Mesendoderm (in vitro differentiated cells): ENCODE measurements around the gene DNASE1L3.
A peak's percentile ranks its signal among the peaks of the same experiment; 100 is the strongest.

Source experiments
- DNase-seq: peaks from one replicate; pipeline ENCODE4 v3.0.0; 2013
- H2AK5ac ChIP-seq: 2 replicates; pipeline ENCODE4 v1.6.1; 2013; ENCODE audit warnings: low read length, inconsistent platforms
- H2BK120ac ChIP-seq: 2 replicates; pipeline ENCODE4 v1.6.1; 2013; ENCODE audit warnings: low read depth, mild to moderate bottlenecking, low read length, moderate library complexity, mixed read lengths
- H2BK15ac ChIP-seq: replicated peaks from 2 replicates; pipeline ENCODE4 v1.6.1; 2013; ENCODE audit warnings: low read depth, mild to moderate bottlenecking, moderate library complexity
- H2BK5ac ChIP-seq: 2 replicates; pipeline ENCODE4 v1.6.1; 2013; ENCODE audit warnings: low read length, inconsistent platforms
- H3K18ac ChIP-seq: 2 replicates; pipeline ENCODE4 v1.6.1; 2013; ENCODE audit warnings: mild to moderate bottlenecking, low read length, mixed read lengths
- H3K23ac ChIP-seq: one replicate; pipeline ENCODE4 v1.6.1; 2013; ENCODE audit warnings: low read length
- H3K27ac ChIP-seq: 2 replicates; pipeline ENCODE4 v1.5.1; 2013; ENCODE audit warnings: low read depth, mild to moderate bottlenecking, inconsistent platforms, low read length, moderate library complexity
- H3K27me3 ChIP-seq: 2 replicates; pipeline ENCODE4 v1.6.1; 2013; ENCODE audit warnings: low read length, control low read depth, mild to moderate bottlenecking, inconsistent platforms; ENCODE audit not compliant: insufficient read depth, poor library complexity
- H3K36me3 ChIP-seq: 2 replicates; pipeline ENCODE4 v1.6.1; 2013; ENCODE audit warnings: low read length, inconsistent platforms; ENCODE audit not compliant: control insufficient read depth, insufficient read depth
- H3K4ac ChIP-seq: one replicate; pipeline ENCODE4 v1.6.1; 2013; ENCODE audit warnings: low read depth, mild to moderate bottlenecking, low read length, moderate library complexity
- H3K4me1 ChIP-seq: 2 replicates; pipeline ENCODE4 v1.6.1; 2013; ENCODE audit warnings: low read depth, low read length, inconsistent platforms; ENCODE audit not compliant: control insufficient read depth
- H3K4me2 ChIP-seq: 2 replicates; pipeline ENCODE4 v1.6.1; 2013; ENCODE audit warnings: low read length
- H3K4me3 ChIP-seq: 2 replicates; pipeline ENCODE4 v1.5.1; 2013; ENCODE audit warnings: mild to moderate bottlenecking, low read length
- H3K56ac ChIP-seq: one replicate; pipeline ENCODE4 v1.6.1; 2013; ENCODE audit warnings: low read length
- H3K79me1 ChIP-seq: 2 replicates; pipeline ENCODE4 v1.6.1; 2013; ENCODE audit warnings: low read length, inconsistent platforms
- H3K79me2 ChIP-seq: 2 replicates; pipeline ENCODE4 v1.6.1; 2013; ENCODE audit warnings: mild to moderate bottlenecking, low read length; ENCODE audit not compliant: control insufficient read depth, insufficient read depth
- H3K9ac ChIP-seq: 2 replicates; pipeline ENCODE4 v1.6.1; 2013; ENCODE audit warnings: low read length, inconsistent platforms
- H4K5ac ChIP-seq: one replicate; pipeline ENCODE4 v1.6.1; 2013; ENCODE audit warnings: low read length
- H4K8ac ChIP-seq: one replicate; pipeline ENCODE4 v1.6.1; 2013; ENCODE audit warnings: low read depth, mild to moderate bottlenecking, control low read depth, low read length, moderate library complexity
- WGBS: extraction: QIAGEN DNeasy Blood & Tissue Kit; methylation state at CpG from one replicate; pipeline ENCODE4 v1.1.7; 2013; ENCODE audit warnings: low lambda C conversion rate, missing lambda C conversion rate; ENCODE audit not compliant: insufficient coverage; ENCODE audit errors: extremely low coverage; 5-methylcytosine and 5-hydroxymethylcytosine counted together

The DNASE1L3 gene

DNA sequence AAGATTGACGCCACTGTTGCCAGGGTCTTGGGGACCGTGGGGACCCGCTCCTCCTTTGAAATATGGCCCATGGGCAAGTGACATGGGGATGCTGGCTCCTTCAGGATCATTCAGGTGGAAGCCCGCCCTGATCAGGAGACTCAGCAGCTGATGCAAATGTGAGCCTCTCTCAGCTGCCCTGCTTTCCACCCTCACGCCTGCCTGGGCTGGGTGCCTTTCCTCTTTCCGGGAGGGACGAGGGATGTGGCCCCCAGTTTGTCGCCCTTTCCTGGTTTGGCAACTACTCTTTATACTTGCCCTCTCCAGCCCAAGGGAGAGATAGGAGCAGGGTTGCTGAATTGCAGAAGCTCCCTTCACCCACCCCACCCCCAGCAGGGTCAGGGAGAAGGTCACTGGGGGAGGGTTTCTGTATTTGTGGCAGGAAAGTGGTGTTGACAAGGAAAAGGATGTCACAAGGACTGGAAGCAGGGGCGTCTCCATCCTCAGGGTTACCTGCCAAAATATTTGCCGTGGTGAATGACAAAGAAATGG is 21.8 kb downstream of the DNASE1L3 start:
- Histone ChIP-seq H2AK5ac (no peak overlapping the region), H3K36me3 (no peaks in the 10 kb centered on the region), H3K79me2 (no peaks in the 10 kb centered on the region), H2BK5ac (no peak overlapping the region), H3K27ac (no peak overlapping the region), H4K5ac (no peak overlapping the region), H4K8ac (no peak overlapping the region), H2BK15ac (no peak overlapping the region), H3K56ac (peak overlapping the region; percentile 44), H3K4me2 (no peak overlapping the region), H3K79me1 (no peaks in the 10 kb centered on the region), H3K23ac (no peak overlapping the region), H3K9ac (no peak overlapping the region), H3K18ac (no peak overlapping the region), H3K4ac (no peak overlapping the region), H2BK120ac (no peak overlapping the region), H3K27me3 (no peaks in the 10 kb centered on the region), H3K4me1 (no peaks in the 10 kb centered on the region), H3K4me3 (no peak overlapping the region)
- DNase-seq, result no peak
- no CpG with 5 or more reads among the region's 10 CpGs for WGBS

DNA sequence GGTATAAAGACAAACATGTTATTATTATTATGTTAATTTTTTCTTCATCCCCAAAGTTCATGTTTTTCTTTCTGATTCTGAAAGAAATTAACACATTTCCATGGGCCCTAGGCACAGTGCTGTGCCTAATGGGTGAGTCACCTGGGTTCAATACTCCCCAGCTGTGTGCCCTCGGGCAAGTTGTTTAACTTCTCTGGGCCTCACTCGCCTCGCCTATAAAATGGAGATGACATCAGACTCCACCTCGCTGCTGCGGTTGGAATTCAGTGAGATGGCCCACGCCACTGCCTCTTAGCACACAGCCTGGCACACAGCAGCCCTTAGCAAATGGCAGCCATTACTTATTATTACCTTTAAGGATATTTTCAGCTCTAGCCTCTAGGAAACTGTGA is 22.6 kb downstream of the DNASE1L3 start:
- Histone ChIP-seq H3K56ac (no peak overlapping the region), H3K4ac (no peak overlapping the region), H4K5ac (no peak overlapping the region), H3K23ac (no peak overlapping the region), H3K27ac (no peak overlapping the region), H3K4me1 (no peaks in the 10 kb centered on the region), H3K79me2 (no peaks in the 10 kb centered on the region), H2BK5ac (no peak overlapping the region), H2AK5ac (no peak overlapping the region), H3K4me2 (no peak overlapping the region), H3K18ac (no peak overlapping the region), H4K8ac (no peak overlapping the region), H3K4me3 (no peak overlapping the region), H3K27me3 (no peaks in the 10 kb centered on the region), H3K9ac (no peak overlapping the region), H2BK120ac (no peak overlapping the region), H2BK15ac (no peak overlapping the region), H3K36me3 (no peaks in the 10 kb centered on the region), H3K79me1 (no peaks in the 10 kb centered on the region)
- WGBS, result no CpG with 5 or more reads among the region's 6 CpGs
- peak; percentile 63 for DNase-seq

- H3K56ac ChIP-seq, result no peak overlapping the region
- no peak overlapping the region for H3K4ac ChIP-seq
- H3K27me3 ChIP-seq, result no peaks in the 10 kb centered on the region
- H4K5ac ChIP-seq, result no peak overlapping the region
- H3K36me3 ChIP-seq, result no peaks in the 10 kb centered on the region
- H2BK5ac ChIP-seq, result no peak overlapping the region
- no peak for DNase-seq
- WGBS, result no CpG with 5 or more reads among the region's 7 CpGs
- no peak overlapping the region for H3K18ac ChIP-seq
- H3K4me3 ChIP-seq, result no peak overlapping the region
- no peak overlapping the region for H3K4me2 ChIP-seq
- no peak overlapping the region for H2AK5ac ChIP-seq
- H3K23ac ChIP-seq, result no peak overlapping the region
- no peak overlapping the region for H3K27ac ChIP-seq
- no peak overlapping the region for H2BK120ac ChIP-seq
- H3K79me2 ChIP-seq, result no peaks in the 10 kb centered on the region
- H4K8ac ChIP-seq, result no peak overlapping the region
- H2BK15ac ChIP-seq, result no peak overlapping the region
- no peaks in the 10 kb centered on the region for H3K4me1 ChIP-seq
- no peak overlapping the region for H3K9ac ChIP-seq
- no peaks in the 10 kb centered on the region for H3K79me1 ChIP-seq
Measured at GRCh38 chr3:58184982-58185360, 25.8 kb downstream of the DNASE1L3 start.

- H4K8ac ChIP-seq, result no peak overlapping the region
- H3K23ac ChIP-seq, result no peak overlapping the region
- no peak overlapping the region for H3K18ac ChIP-seq
- H3K4ac ChIP-seq, result no peak overlapping the region
- no peak overlapping the region for H3K4me2 ChIP-seq
- no peak overlapping the region for H3K9ac ChIP-seq
- H2BK15ac ChIP-seq, result no peak overlapping the region
- no peaks in the 10 kb centered on the region for H3K79me2 ChIP-seq
- H3K4me1 ChIP-seq, result no peaks in the 10 kb centered on the region
- no peaks in the 10 kb centered on the region for H3K79me1 ChIP-seq
- no peak overlapping the region for H2BK5ac ChIP-seq
- H3K27me3 ChIP-seq, result no peaks in the 10 kb centered on the region
- DNase-seq, result no peak
- no peak overlapping the region for H3K4me3 ChIP-seq
- no peak overlapping the region for H2AK5ac ChIP-seq
- H2BK120ac ChIP-seq, result no peak overlapping the region
- no peaks in the 10 kb centered on the region for H3K36me3 ChIP-seq
- H4K5ac ChIP-seq, result no peak overlapping the region
- H3K27ac ChIP-seq, result no peak overlapping the region
- WGBS, result no CpG with 5 or more reads among the region's 11 CpGs
- H3K56ac ChIP-seq, result no peak overlapping the region
Measured at GRCh38 chr3:58184309-58184981, 26.3 kb downstream of the DNASE1L3 start.

DNA sequence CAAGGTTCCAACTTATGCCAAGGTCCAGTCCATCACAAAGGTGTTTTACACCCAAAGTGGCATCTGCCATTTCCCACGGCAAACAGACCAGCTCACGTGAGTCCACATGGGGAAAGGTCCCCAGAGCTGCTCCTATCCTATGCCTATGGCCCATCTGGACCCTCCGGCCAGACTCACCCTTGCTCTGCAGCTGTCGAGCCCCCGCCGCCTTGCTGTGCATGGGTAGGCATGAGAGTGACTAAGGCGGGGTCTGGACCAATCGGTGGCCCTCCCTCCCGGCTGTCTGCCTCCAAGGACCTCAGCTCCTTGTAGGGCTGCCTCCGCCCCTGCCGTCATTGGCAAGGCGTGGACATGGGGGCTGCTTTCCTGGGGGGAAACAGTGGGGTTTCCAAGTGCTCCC is 26.9 kb downstream of the DNASE1L3 start:
- H3K4me1 ChIP-seq, result no peaks in the 10 kb centered on the region
- H3K23ac ChIP-seq, result no peak overlapping the region
- H3K79me2 ChIP-seq, result no peaks in the 10 kb centered on the region
- H3K27me3 ChIP-seq, result no peaks in the 10 kb centered on the region
- H4K5ac ChIP-seq, result no peak overlapping the region
- H2BK120ac ChIP-seq, result no peak overlapping the region
- no peaks in the 10 kb centered on the region for H3K79me1 ChIP-seq
- H4K8ac ChIP-seq, result no peak overlapping the region
- no peak overlapping the region for H3K4me2 ChIP-seq
- DNase-seq, result no peak
- no peak overlapping the region for H2BK5ac ChIP-seq
- H3K4me3 ChIP-seq, result no peak overlapping the region
- no peak overlapping the region for H3K27ac ChIP-seq
- H3K56ac ChIP-seq, result no peak overlapping the region
- H2AK5ac ChIP-seq, result no peak overlapping the region
- H3K18ac ChIP-seq, result no peak overlapping the region
- H3K36me3 ChIP-seq, result no peaks in the 10 kb centered on the region
- no peak overlapping the region for H3K4ac ChIP-seq
- WGBS, result no CpG with 5 or more reads among the region's 12 CpGs
- H2BK15ac ChIP-seq, result no peak overlapping the region
- no peak overlapping the region for H3K9ac ChIP-seq

- no peaks in the 10 kb centered on the region for H3K36me3 ChIP-seq
- H2BK15ac ChIP-seq, result no peak overlapping the region
- no peak overlapping the region for H3K56ac ChIP-seq
- no CpG with 5 or more reads among the region's 1 CpG for WGBS
- H3K18ac ChIP-seq, result no peak overlapping the region
- H3K4me3 ChIP-seq, result no peak overlapping the region
- no peak overlapping the region for H3K9ac ChIP-seq
- H2BK120ac ChIP-seq, result no peak overlapping the region
- no peak overlapping the region for H3K4ac ChIP-seq
- no peak overlapping the region for H2AK5ac ChIP-seq
- no peaks in the 10 kb centered on the region for H3K27me3 ChIP-seq
- no peak for DNase-seq
- no peak overlapping the region for H3K4me2 ChIP-seq
- H3K4me1 ChIP-seq, result no peaks in the 10 kb centered on the region
- no peak overlapping the region for H4K8ac ChIP-seq
- no peak overlapping the region for H3K27ac ChIP-seq
- no peak overlapping the region for H4K5ac ChIP-seq
- no peaks in the 10 kb centered on the region for H3K79me1 ChIP-seq
- no peak overlapping the region for H2BK5ac ChIP-seq
- no peaks in the 10 kb centered on the region for H3K79me2 ChIP-seq
- no peak overlapping the region for H3K23ac ChIP-seq
Measured at GRCh38 chr3:58183221-58183620, 27.6 kb downstream of the DNASE1L3 start.
